Activated naive CD4-positive, alpha-beta T cell (primary cell): ENCODE measurements around the gene CXXC5.

ENCODE experiments used
- DNase-seq, 4 experiments: peaks; one replicate each; lab custom pipeline; 2025; lab: John Stamatoyannopoulos, UW

CXXC5 gene

GRCh38 chr5:139666551-139666950 is 18.4 kb downstream of the CXXC5 start:
- no peak for DNase-seq

- no peak for DNase-seq
These were observed 19.0 kb downstream of the CXXC5 start for GRCh38 chr5:139667001-139667729.

GRCh38 chr5:139667730-139668063 is 19.5 kb downstream of the CXXC5 start:
- no peak for DNase-seq

- no peak for DNase-seq
These were observed 20.1 kb downstream of the CXXC5 start for GRCh38 chr5:139668064-139668880.

GRCh38 chr5:139668924-139669661 is 20.9 kb downstream of the CXXC5 start:
- no peak for DNase-seq

- no peak for DNase-seq
These were observed 21.7 kb downstream of the CXXC5 start for GRCh38 chr5:139669662-139670368.

GRCh38 chr5:139670369-139671095 is 22.4 kb downstream of the CXXC5 start:
- no peak for DNase-seq

GRCh38 chr5:139671096-139671841 is 23.1 kb downstream of the CXXC5 start:
- DNase-seq: no peak

- no peak for DNase-seq
These were observed 27.1 kb downstream of the CXXC5 start for GRCh38 chr5:139675213-139675612.

- DNase-seq: no peak
These were observed 27.7 kb downstream of the CXXC5 start for GRCh38 chr5:139675825-139676224.

GRCh38 chr5:139676406-139676805 is 28.3 kb downstream of the CXXC5 start:
- DNase-seq: no peak

GRCh38 chr5:139676951-139677735 is 29.0 kb downstream of the CXXC5 start:
- no peak for DNase-seq

GRCh38 chr5:139677736-139678613 is 29.8 kb downstream of the CXXC5 start:
- no peak for DNase-seq

GRCh38 chr5:139678751-139679750 is 30.9 kb downstream of the CXXC5 start:
- no peak for DNase-seq

GRCh38 chr5:139680368-139681111 is 32.4 kb downstream of the CXXC5 start:
- DNase-seq: no peak

GRCh38 chr5:139681112-139681458 is 32.9 kb downstream of the CXXC5 start:
- DNase-seq: no peak

GRCh38 chr5:139681466-139681865 is 33.3 kb downstream of the CXXC5 start:
- no peak for DNase-seq
